ENCODE measurements around the gene NECTIN1.

NECTIN1 gene

GRCh38 chr11:119691020-119691666 is 37.9 kb downstream of the NECTIN1 start:
- Histone ChIP-seq H3K36me3 (ENCODE audit: control insufficient read depth in 2 of 2, insufficient read depth in 2 of 2, low read length in 2 of 2) (no peaks in the 10 kb centered on the region), H3K4me1 (ENCODE audit: control insufficient read depth, insufficient read depth, low read length) (no peaks in the 10 kb centered on the region), H3K27ac (ENCODE audit: low read length) (no peak overlapping the region), H3K27me3 (ENCODE audit: control insufficient read depth in 1 of 2, insufficient read depth in 2 of 2, low read length in 2 of 2) (no peaks in the 10 kb centered on the region), H3K4me3 (ENCODE audit: low read length in 2 of 2) (no peak overlapping the region), H3K9ac (ENCODE audit: low read length in 2 of 2) (no peak overlapping the region), H3K9me3 (ENCODE audit: control insufficient read depth in 2 of 2, low read length in 2 of 2) (no peaks in the 10 kb centered on the region)

GRCh38 chr11:119689302-119689701 is 39.7 kb downstream of the NECTIN1 start:
- no peaks in the 10 kb centered on the region for H3K27me3 ChIP-seq (ENCODE audit: control insufficient read depth in 1 of 2, insufficient read depth in 2 of 2, low read length in 2 of 2)
- H3K4me1 ChIP-seq (ENCODE audit: control insufficient read depth, insufficient read depth, low read length), result no peaks in the 10 kb centered on the region
- no peaks in the 10 kb centered on the region for H3K9me3 ChIP-seq (ENCODE audit: control insufficient read depth in 2 of 2, low read length in 2 of 2)
- no peak overlapping the region for H3K4me3 ChIP-seq (ENCODE audit: low read length in 2 of 2)
- H3K36me3 ChIP-seq (ENCODE audit: control insufficient read depth in 2 of 2, insufficient read depth in 2 of 2, low read length in 2 of 2), result no peaks in the 10 kb centered on the region
- no peak overlapping the region for H3K9ac ChIP-seq (ENCODE audit: low read length in 2 of 2)
- H3K27ac ChIP-seq (ENCODE audit: low read length), result no peak overlapping the region

GRCh38 chr11:119688356-119688755 is 40.6 kb downstream of the NECTIN1 start:
- Histone ChIP-seq H3K4me1 (ENCODE audit: control insufficient read depth, insufficient read depth, low read length) (no peaks in the 10 kb centered on the region), H3K36me3 (ENCODE audit: control insufficient read depth in 2 of 2, insufficient read depth in 2 of 2, low read length in 2 of 2) (no peaks in the 10 kb centered on the region), H3K4me3 (ENCODE audit: low read length in 2 of 2) (no peak overlapping the region), H3K27ac (ENCODE audit: low read length) (no peak overlapping the region), H3K9me3 (ENCODE audit: control insufficient read depth in 2 of 2, low read length in 2 of 2) (no peaks in the 10 kb centered on the region), H3K9ac (ENCODE audit: low read length in 2 of 2) (no peak overlapping the region), H3K27me3 (ENCODE audit: control insufficient read depth in 1 of 2, insufficient read depth in 2 of 2, low read length in 2 of 2) (no peaks in the 10 kb centered on the region)

- Histone ChIP-seq H3K4me3 (ENCODE audit: low read length in 2 of 2) (no peak overlapping the region), H3K36me3 (ENCODE audit: control insufficient read depth in 2 of 2, insufficient read depth in 2 of 2, low read length in 2 of 2) (no peaks in the 10 kb centered on the region), H3K9me3 (ENCODE audit: control insufficient read depth in 2 of 2, low read length in 2 of 2) (no peaks in the 10 kb centered on the region), H3K9ac (ENCODE audit: low read length in 2 of 2) (no peak overlapping the region), H3K27me3 (ENCODE audit: control insufficient read depth in 1 of 2, insufficient read depth in 2 of 2, low read length in 2 of 2) (no peaks in the 10 kb centered on the region), H3K27ac (ENCODE audit: low read length) (no peak overlapping the region), H3K4me1 (ENCODE audit: control insufficient read depth, insufficient read depth, low read length) (no peaks in the 10 kb centered on the region)
These were observed 41.5 kb downstream of the NECTIN1 start for GRCh38 chr11:119687373-119688046.

- Histone ChIP-seq H3K36me3 (ENCODE audit: control insufficient read depth in 2 of 2, insufficient read depth in 2 of 2, low read length in 2 of 2) (no peaks in the 10 kb centered on the region), H3K9ac (ENCODE audit: low read length in 2 of 2) (no peak overlapping the region), H3K4me1 (ENCODE audit: control insufficient read depth, insufficient read depth, low read length) (no peaks in the 10 kb centered on the region), H3K4me3 (ENCODE audit: low read length in 2 of 2) (no peak overlapping the region), H3K27me3 (ENCODE audit: control insufficient read depth in 1 of 2, insufficient read depth in 2 of 2, low read length in 2 of 2) (no peaks in the 10 kb centered on the region), H3K9me3 (ENCODE audit: control insufficient read depth in 2 of 2, low read length in 2 of 2) (no peaks in the 10 kb centered on the region), H3K27ac (ENCODE audit: low read length) (no peak overlapping the region)
These were observed 42.7 kb downstream of the NECTIN1 start for GRCh38 chr11:119686177-119686882.

- Histone ChIP-seq H3K9ac (ENCODE audit: low read length in 2 of 2) (no peak overlapping the region), H3K27me3 (ENCODE audit: control insufficient read depth in 1 of 2, insufficient read depth in 2 of 2, low read length in 2 of 2) (no peaks in the 10 kb centered on the region), H3K9me3 (ENCODE audit: control insufficient read depth in 2 of 2, low read length in 2 of 2) (no peaks in the 10 kb centered on the region), H3K27ac (ENCODE audit: low read length) (no peak overlapping the region), H3K4me3 (ENCODE audit: low read length in 2 of 2) (no peak overlapping the region), H3K36me3 (ENCODE audit: control insufficient read depth in 2 of 2, insufficient read depth in 2 of 2, low read length in 2 of 2) (no peaks in the 10 kb centered on the region), H3K4me1 (ENCODE audit: control insufficient read depth, insufficient read depth, low read length) (peaks cover 7% of the 10 kb centered on the region)
These were observed 43.8 kb downstream of the NECTIN1 start for GRCh38 chr11:119685111-119685746.

DNA sequence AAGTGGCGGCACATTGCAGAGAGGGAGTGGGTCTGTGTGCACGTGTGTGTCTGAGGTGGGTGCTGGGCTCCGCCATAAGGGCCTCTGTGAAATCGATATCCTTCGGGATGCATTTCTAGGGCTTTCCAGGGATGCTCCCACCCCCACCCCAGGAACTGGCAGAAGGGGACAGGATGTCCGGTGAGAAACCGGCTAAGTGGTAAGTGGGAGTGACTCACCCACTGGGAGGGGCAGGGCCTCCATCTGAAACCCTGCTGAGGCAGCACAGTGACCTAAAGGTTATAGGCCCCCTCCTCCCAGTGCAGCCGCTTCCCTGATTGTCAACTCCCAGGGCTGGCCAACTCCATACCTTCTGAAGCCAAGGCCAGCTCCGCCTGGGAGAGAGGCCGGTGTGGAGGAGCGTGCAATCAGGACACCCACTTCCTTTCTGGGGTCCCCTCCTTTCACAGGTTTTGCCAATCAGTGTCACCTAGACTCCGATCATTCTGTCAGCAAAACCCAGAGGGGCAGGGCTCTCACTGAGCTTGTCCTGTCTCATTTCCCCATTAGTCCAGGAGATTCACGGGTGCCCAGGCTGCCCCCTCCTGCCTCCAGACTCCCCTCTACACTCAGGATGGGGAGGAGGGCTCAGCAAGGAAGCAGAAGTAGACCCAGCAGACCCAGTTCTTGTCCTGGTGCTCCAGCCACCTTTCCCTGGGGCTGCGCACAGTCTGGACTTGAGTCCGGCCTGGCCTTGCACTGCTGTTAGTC is 44.5 kb downstream of the NECTIN1 start:
- H3K27me3 ChIP-seq (ENCODE audit: control insufficient read depth in 1 of 2, insufficient read depth in 2 of 2, low read length in 2 of 2), result no peaks in the 10 kb centered on the region
- no peak overlapping the region for H3K9ac ChIP-seq (ENCODE audit: low read length in 2 of 2)
- H3K27ac ChIP-seq (ENCODE audit: low read length), result no peak overlapping the region
- no peaks in the 10 kb centered on the region for H3K36me3 ChIP-seq (ENCODE audit: control insufficient read depth in 2 of 2, insufficient read depth in 2 of 2, low read length in 2 of 2)
- no peak overlapping the region for H3K4me3 ChIP-seq (ENCODE audit: low read length in 2 of 2)
- H3K9me3 ChIP-seq (ENCODE audit: control insufficient read depth in 2 of 2, low read length in 2 of 2), result no peaks in the 10 kb centered on the region
- peaks cover 7% of the 10 kb centered on the region for H3K4me1 ChIP-seq (ENCODE audit: control insufficient read depth, insufficient read depth, low read length)

DNA sequence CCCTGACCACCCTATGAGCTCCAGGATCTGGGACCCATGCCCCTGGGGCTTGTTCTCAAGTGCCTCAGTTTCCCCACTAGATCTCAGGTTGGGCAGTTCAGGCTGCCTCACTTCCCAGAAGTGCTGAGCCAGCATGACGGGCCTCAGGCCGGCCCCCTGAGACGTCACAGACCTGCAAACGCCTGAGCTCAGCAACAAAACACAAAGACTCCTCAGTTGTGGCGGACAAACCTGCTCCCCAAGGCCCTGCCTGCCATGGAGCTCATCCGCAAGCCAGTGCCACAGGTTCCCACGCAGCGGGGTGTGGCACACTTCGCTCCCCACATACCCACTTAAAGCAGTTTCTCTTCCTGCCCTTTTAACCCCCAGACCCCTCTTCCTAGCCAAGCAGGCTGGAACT is 45.2 kb downstream of the NECTIN1 start:
- Histone ChIP-seq H3K27me3 (ENCODE audit: control insufficient read depth in 1 of 2, insufficient read depth in 2 of 2, low read length in 2 of 2) (no peaks in the 10 kb centered on the region), H3K9ac (ENCODE audit: low read length in 2 of 2) (no peak overlapping the region), H3K9me3 (ENCODE audit: control insufficient read depth in 2 of 2, low read length in 2 of 2) (no peaks in the 10 kb centered on the region), H3K4me3 (ENCODE audit: low read length in 2 of 2) (no peak overlapping the region), H3K4me1 (ENCODE audit: control insufficient read depth, insufficient read depth, low read length) (peaks cover 7% of the 10 kb centered on the region), H3K27ac (ENCODE audit: low read length) (no peak overlapping the region), H3K36me3 (ENCODE audit: control insufficient read depth in 2 of 2, insufficient read depth in 2 of 2, low read length in 2 of 2) (no peaks in the 10 kb centered on the region)

DNA sequence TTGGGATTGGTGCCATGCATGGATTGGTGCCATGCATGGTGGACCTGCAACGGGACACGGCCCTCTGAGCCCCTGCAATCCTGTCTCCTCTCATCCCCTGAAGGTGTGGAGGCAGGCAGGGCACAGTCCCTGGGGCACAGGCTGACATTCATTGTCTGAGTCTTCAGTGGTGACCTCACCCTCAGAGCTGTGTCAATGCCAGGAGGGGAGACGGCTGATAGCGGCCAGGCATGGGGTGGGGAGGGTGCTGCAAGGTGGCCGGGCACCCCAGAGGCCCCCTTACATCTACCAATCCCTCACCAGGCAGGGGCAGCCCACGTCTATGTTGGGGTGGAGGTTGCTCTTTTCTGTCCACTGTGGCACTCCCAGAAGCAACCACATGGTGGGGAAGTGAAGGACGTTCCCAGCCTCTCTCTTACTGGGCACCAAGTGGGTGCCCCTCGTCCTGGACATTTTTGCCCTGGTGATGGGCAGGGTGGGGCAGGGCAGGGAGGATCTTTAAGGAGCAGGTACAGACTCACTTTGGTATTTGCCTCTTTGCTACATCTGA is 47.6 kb downstream of the NECTIN1 start:
- no peaks in the 10 kb centered on the region for H3K27me3 ChIP-seq (ENCODE audit: control insufficient read depth in 1 of 2, insufficient read depth in 2 of 2, low read length in 2 of 2)
- H3K36me3 ChIP-seq (ENCODE audit: control insufficient read depth in 2 of 2, insufficient read depth in 2 of 2, low read length in 2 of 2), result peaks cover 0 to 7% of the 10 kb centered on the region in 2 donors
- H3K4me1 ChIP-seq (ENCODE audit: control insufficient read depth, insufficient read depth, low read length), result peaks cover 10% of the 10 kb centered on the region
- H3K27ac ChIP-seq (ENCODE audit: low read length), result no peak overlapping the region
- no peak overlapping the region for H3K9ac ChIP-seq (ENCODE audit: low read length in 2 of 2)
- no peak overlapping the region for H3K4me3 ChIP-seq (ENCODE audit: low read length in 2 of 2)
- no peaks in the 10 kb centered on the region for H3K9me3 ChIP-seq (ENCODE audit: control insufficient read depth in 2 of 2, low read length in 2 of 2)

All from stomach smooth muscle (tissue), 2 donors.